IMR-90 (cell line): ENCODE data around the gene RXFP3. TPM values are rescaled to one million over a fixed set of nuclear protein-coding genes. Genes with fewer than 3 reads are reported as not detected.

Experiments
- ATAC-seq: fragments of 200-7000 bp; cut with Tn5 transposase; 2 replicates; pipeline ENCODE4 v1.9.1; 2020; ENCODE audit warnings: low read depth, mild to moderate bottlenecking, moderate library complexity
- Bru-seq: library from RNA; stranded (reverse); fragments of 400-500 nt; gene quantifications from one replicate; lab custom pipeline; 2021; lab: Mats Ljungman, UMichigan
- BruChase-seq, 2 experiments: library from RNA; stranded (reverse); fragments of 400-500 nt; gene quantifications; one replicate each; lab custom pipeline; 2021; lab: Mats Ljungman, UMichigan
- BruUV-seq: library from RNA; stranded (reverse); fragments of 400-500 nt; replicated peaks from 2 replicates; lab custom pipeline; 2021; lab: Mats Ljungman, UMichigan
- CTCF ChIA-PET: fragments of 300-600 bp; formaldehyde crosslinking; extraction: SDS; loops from one replicate; lab custom pipeline; 2021; ENCODE audit warnings: antibody characterized with exemption; lab: Yijun Ruan, JAX
- POLR2A ChIA-PET: fragments of 300-600 bp; sonication (Branson Sonifier 250); formaldehyde crosslinking; loops from one replicate; lab custom pipeline; 2022; ENCODE audit warnings: antibody characterized with exemption; ENCODE audit not compliant: unreplicated experiment; lab: Charles Lee
- DNase-seq: peaks from one replicate; pipeline ENCODE4 v3.0.0; 2013
- H2AFZ ChIP-seq: replicated peaks from 2 replicates; pipeline ENCODE3; 2013; ENCODE audit warnings: low read length, mild to moderate bottlenecking; ENCODE audit not compliant: poor library complexity
- H2AK5ac ChIP-seq: 2 replicates; pipeline ENCODE4 v1.6.1; 2013; ENCODE audit warnings: low read depth, low read length, inconsistent platforms
- H2AK9ac ChIP-seq: replicated peaks from 2 replicates; pipeline ENCODE3; 2013; ENCODE audit warnings: mild to moderate bottlenecking, low read depth, low read length, moderate library complexity; ENCODE audit not compliant: poor library complexity
- H2BK120ac ChIP-seq: 2 replicates; pipeline ENCODE4 v1.6.1; 2013; ENCODE audit warnings: low read depth, low read length, inconsistent platforms
- H2BK15ac ChIP-seq: 3 replicates; pipeline ENCODE4 v1.6.1; 2013; ENCODE audit warnings: low read depth, low read length, inconsistent platforms
- H2BK20ac ChIP-seq: 2 replicates; pipeline ENCODE4 v1.6.1; 2013; ENCODE audit warnings: low read depth, mild to moderate bottlenecking, inconsistent platforms, low read length, moderate library complexity
- H2BK5ac ChIP-seq: 2 replicates; pipeline ENCODE4 v1.6.1; 2013; ENCODE audit warnings: mild to moderate bottlenecking, low read depth, low read length, inconsistent platforms; ENCODE audit not compliant: poor library complexity, severe bottlenecking
- H3K14ac ChIP-seq: replicated peaks from 2 replicates; pipeline ENCODE4 v1.6.1; 2013; ENCODE audit warnings: low read depth, low read length, inconsistent platforms
- H3K18ac ChIP-seq: 2 replicates; pipeline ENCODE4 v1.6.1; 2013; ENCODE audit warnings: low read depth, low read length, control low read depth
- H3K23ac ChIP-seq: 2 replicates; pipeline ENCODE4 v1.6.1; 2013; ENCODE audit warnings: low read depth, low read length, inconsistent platforms
- H3K27ac ChIP-seq: 2 replicates; pipeline ENCODE4 v1.5.1; 2013; ENCODE audit warnings: mild to moderate bottlenecking, control low read depth, low read length; ENCODE audit not compliant: insufficient read depth
- H3K27me3 ChIP-seq: 2 replicates; pipeline ENCODE4 v1.6.1; 2013; ENCODE audit warnings: low read length; ENCODE audit not compliant: control insufficient read depth, insufficient read depth
- H3K36me3 ChIP-seq: 2 replicates; pipeline ENCODE4 v1.6.1; 2013; ENCODE audit warnings: low read length, mixed read lengths; ENCODE audit not compliant: control insufficient read depth, insufficient read depth
- H3K4ac ChIP-seq: 2 replicates; pipeline ENCODE4 v1.6.1; 2013; ENCODE audit warnings: low read depth, low read length, inconsistent platforms
- H3K4me1 ChIP-seq: 2 replicates; pipeline ENCODE4 v1.6.1; 2013; ENCODE audit warnings: low read length, mixed read lengths; ENCODE audit not compliant: control insufficient read depth, insufficient read depth
- H3K4me2 ChIP-seq: 2 replicates; pipeline ENCODE4 v1.6.1; 2013; ENCODE audit warnings: low read depth, mild to moderate bottlenecking, control low read depth, low read length, moderate library complexity
- H3K4me3 ChIP-seq: 2 replicates; pipeline ENCODE4 v1.5.1; 2013; ENCODE audit warnings: low read depth, mild to moderate bottlenecking, control low read depth, low read length, moderate library complexity; ENCODE audit not compliant: insufficient read depth
- H3K56ac ChIP-seq: 2 replicates; pipeline ENCODE4 v1.6.1; 2013; ENCODE audit warnings: low read length, inconsistent platforms; ENCODE audit not compliant: insufficient read depth; ENCODE audit errors: extremely low read depth
- H3K79me1 ChIP-seq, 2 experiments: 2 replicates each; pipeline ENCODE4 v1.6.1; 2013; ENCODE audit warnings: low read length in 2 of 2, inconsistent platforms in 1 of 2, low read depth in 1 of 2
- H3K9ac ChIP-seq: 2 replicates; pipeline ENCODE4 v1.6.1; 2013; ENCODE audit warnings: low read depth, low read length, control low read depth
- H3K9me1 ChIP-seq: 2 replicates; pipeline ENCODE4 v1.6.1; 2013; ENCODE audit warnings: low read length, inconsistent platforms; ENCODE audit not compliant: insufficient read depth
- H3K9me3 ChIP-seq: 2 replicates; pipeline ENCODE4 v1.6.1; 2013; ENCODE audit warnings: low read length; ENCODE audit not compliant: control insufficient read depth, insufficient read depth
- H4K20me1 ChIP-seq: 2 replicates; pipeline ENCODE4 v1.6.1; 2013; ENCODE audit warnings: low read length, inconsistent platforms; ENCODE audit not compliant: insufficient read depth
- H4K5ac ChIP-seq: 2 replicates; pipeline ENCODE4 v1.6.1; 2013; ENCODE audit warnings: mild to moderate bottlenecking, low read depth, low read length, control low read depth
- H4K8ac ChIP-seq, 2 experiments: 2 replicates each; pipeline ENCODE4 v1.6.1; 2013; ENCODE audit warnings: low read depth in 2 of 2, low read length in 2 of 2, control low read depth in 1 of 2, inconsistent platforms in 1 of 2
- H4K91ac ChIP-seq: 2 replicates; pipeline ENCODE4 v1.6.1; 2013; ENCODE audit warnings: low read depth, low read length, inconsistent platforms; ENCODE audit not compliant: insufficient read depth
- USF2 ChIP-seq: fragments of 150-350 bp; IDR thresholded peaks from 2 replicates; pipeline ENCODE4 v1.6.1; 2017; ENCODE audit warnings: mild to moderate bottlenecking, antibody characterized with exemption, low read length, low read depth
- WGBS, 2 experiments: methylation state at CpG; one replicate each; pipeline versions ENCODE4 v1.1.5 to v1.1.7; 2013; ENCODE audit warnings: missing lambda C conversion rate in 2 of 2; ENCODE audit not compliant: insufficient read length in 1 of 2; ENCODE audit errors: extremely low coverage in 2 of 2; 5-methylcytosine and 5-hydroxymethylcytosine counted together
- dilution Hi-C: fragments of 300-500 bp; cut with HindIII; formaldehyde crosslinking; loops from one replicate; pipeline ENCODE4 v1.14.3; 2018; ENCODE audit warnings: low sequenced_read_pairs; ENCODE audit not compliant: unreplicated experiment
- in situ Hi-C: fragments of 300-500 bp; cut with MboI; formaldehyde crosslinking; loops from 3 replicates; pipeline ENCODE4 v1.14.3; 2019; ENCODE audit warnings: low sequenced_read_pairs, inconsistent platforms, mixed read lengths
- intact Hi-C: fragments of 100-400 bp; cut with micrococcal nuclease; formaldehyde crosslinking; loops from 2 replicates; pipeline ENCODE4 v1.10.0; 2022
- long read RNA-seq: library from polyadenylated mRNA; unstranded; transcript quantifications from one replicate; pipeline ENCODE4 v2.0.0, GENCODE V29; 2021; ENCODE audit not compliant: unreplicated experiment
- polyA plus RNA-seq, 3 experiments: library from polyadenylated mRNA; depleted of rRNA; stranded (reverse); fragments of >200 nt; gene quantifications; 2 replicates each; pipeline ENCODE4 v1.2.3, GENCODE V29; 2012; ENCODE audit warnings: low replicate concordance in 1 of 3
- total RNA-seq: library from RNA; depleted of rRNA; stranded (reverse); fragments of >200 nt; gene quantifications from 2 replicates; pipeline ENCODE4 v1.2.3, GENCODE V29; 2012; rRNA removed

Gene RXFP3, protein sequence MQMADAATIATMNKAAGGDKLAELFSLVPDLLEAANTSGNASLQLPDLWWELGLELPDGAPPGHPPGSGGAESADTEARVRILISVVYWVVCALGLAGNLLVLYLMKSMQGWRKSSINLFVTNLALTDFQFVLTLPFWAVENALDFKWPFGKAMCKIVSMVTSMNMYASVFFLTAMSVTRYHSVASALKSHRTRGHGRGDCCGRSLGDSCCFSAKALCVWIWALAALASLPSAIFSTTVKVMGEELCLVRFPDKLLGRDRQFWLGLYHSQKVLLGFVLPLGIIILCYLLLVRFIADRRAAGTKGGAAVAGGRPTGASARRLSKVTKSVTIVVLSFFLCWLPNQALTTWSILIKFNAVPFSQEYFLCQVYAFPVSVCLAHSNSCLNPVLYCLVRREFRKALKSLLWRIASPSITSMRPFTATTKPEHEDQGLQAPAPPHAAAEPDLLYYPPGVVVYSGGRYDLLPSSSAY
- total RNA-seq (not detected in 2 replicates), polyA plus RNA-seq (2012; rRNA removed) (not detected in 2 replicates), Bru-seq, nascent RNA (not detected), BruChase-seq, experiment 1, labeled RNA remaining after a 6-hour chase (not detected), BruChase-seq, experiment 2, labeled RNA remaining after a 2-hour chase (not detected)
- polyA plus RNA-seq (2012; cell fraction: cytosol; rRNA removed) = not detected in 2 replicates
- not detected in 2 replicates for polyA plus RNA-seq (2012; cell fraction: nucleus; rRNA removed; ENCODE audit: low replicate concordance)
- long read RNA-seq = 0 reads

- Histone ChIP-seq H4K91ac (no peak within 1 kb of the TSS), H4K8ac (no peak within 1 kb of the TSS), H3K4me1 (no peaks in the 10 kb centered on the region), H3K9ac (no peak within 1 kb of the TSS), H3K14ac (no peak within 1 kb of the TSS), H2BK5ac (no peak within 1 kb of the TSS), H2BK120ac (no peak within 1 kb of the TSS), H2AK5ac (no peak within 1 kb of the TSS), H3K18ac (no peak within 1 kb of the TSS), H4K5ac (no peak within 1 kb of the TSS), H2AK9ac (peak within 1 kb of the TSS; percentile 81), H3K56ac (no peak within 1 kb of the TSS), H3K9me1 (no peaks in the 10 kb centered on the region), H3K9me3 (peaks cover 5% of the 10 kb centered on the region; the same call in 1 of the 2 replicates), H3K4ac (no peak within 1 kb of the TSS), H2BK20ac (no peak within 1 kb of the TSS), H3K4me2 (peak within 1 kb of the TSS; percentile 100), H3K27ac (no peak within 1 kb of the TSS), H3K4me3 (peak within 1 kb of the TSS; percentile 56), H2AFZ (peak within 1 kb of the TSS; percentile 89), H3K27me3 (peaks cover 48% of the 10 kb centered on the region), H4K20me1 (no peaks in the 10 kb centered on the region; the same call in 1 of the 2 replicates), H3K79me1 (no peaks in the 10 kb centered on the region), H3K23ac (peak within 1 kb of the TSS; percentile 7; the same call in 1 of the 2 replicates), H2BK15ac (no peak within 1 kb of the TSS), H3K36me3 (no peaks in the 10 kb centered on the region)
- no peak for TF ChIP-seq USF2
- ATAC-seq (peak; percentile 72), DNase-seq (peak; percentile 23)
- WGBS, 2 experiments = 6% methylated on average over 18 of the region's 45 CpGs; no CpG with 5 or more reads in 1 of the 2 experiments
- no TSS peak for BruUV-seq
- in situ Hi-C loops (no loop called here), dilution Hi-C loops (no loop called here), intact Hi-C loops (loop anchor here (10.0 kb wide), 1 partner anchor 322 kb away; no protein-coding TSS in a partner anchor)
- ChIA-PET CTCF (interaction anchor here (0.6 kb wide), 1 partner anchor 468 kb away, joined by 3 read pairs; no protein-coding TSS in a partner anchor), POLR2A (no interaction called here)
These were observed at the start of gene RXFP3 for GRCh38 chr5:33936381-33937016. Gene RXFP3, plus strand, starts transcription at chr5:33936386. Its CDS starts 355 bp downstream, at chr5:33936741.
